HepG2 (cell line): ENCODE data around the gene SLC16A3. TPM values are rescaled to one million over a fixed set of nuclear protein-coding genes. Genes with fewer than 3 reads are reported as not detected.

ENCODE experiments used
- AGO1 ChIP-seq: fragments of 200-400 bp; formaldehyde crosslinking; IDR thresholded peaks from 2 replicates; pipeline ENCODE4 v1.6.1; 2017; ENCODE audit warnings: mild to moderate bottlenecking, low read depth, low read length, moderate library complexity; ENCODE audit not compliant: poor library complexity, severe bottlenecking
- ATF7-NPFF ChIP-seq: sonication (generic); formaldehyde crosslinking; IDR thresholded peaks from 2 replicates; pipeline ENCODE4 v1.8.1; 2023; ENCODE audit warnings: mild to moderate bottlenecking, low read depth, missing genetic modification reagents, moderate library complexity
- CEBPG ChIP-seq: IDR thresholded peaks from 2 replicates; pipeline ENCODE4 v1.6.1; 2016
- GATA4 ChIP-seq: sonication (generic); IDR thresholded peaks from 2 replicates; pipeline ENCODE4 v1.6.1; 2016; ENCODE audit warnings: antibody characterized with exemption, low read depth, borderline replicate concordance
- JUN ChIP-seq: sonication (generic); formaldehyde crosslinking; IDR thresholded peaks from 2 replicates; pipeline ENCODE4 v1.4.0; 2020; ENCODE audit warnings: mild to moderate bottlenecking, missing genetic modification reagents
- KAT7 ChIP-seq: IDR thresholded peaks from 2 replicates; pipeline ENCODE4 v1.6.1; 2018; ENCODE audit warnings: borderline replicate concordance, missing compliant biosample characterization
- KLF16 ChIP-seq, 2 experiments: sonication (generic) in 1 of 2; formaldehyde crosslinking in 1 of 2; IDR thresholded peaks; 2 replicates each; pipeline versions ENCODE4 v1.6.1 to v1.8.0; 2016 to 2023; ENCODE audit warnings: missing genetic modification reagents in 2 of 2, missing compliant biosample characterization in 1 of 2
- MEIS2 ChIP-seq: sonication (generic); formaldehyde crosslinking; IDR thresholded peaks from 2 replicates; pipeline ENCODE4 v1.9.0; 2021; ENCODE audit warnings: mild to moderate bottlenecking, missing genetic modification reagents
- NR2F6 ChIP-seq, 2 experiments: IDR thresholded peaks; 2 replicates each; pipeline ENCODE4 v1.6.1; 2016; ENCODE audit warnings: antibody characterized with exemption in 1 of 2, mild to moderate bottlenecking in 1 of 2
- POLR2A ChIP-seq, 2 experiments: IDR thresholded peaks; 2 replicates each; pipeline ENCODE4 v1.6.1; 2011; ENCODE audit warnings: low read depth in 2 of 2, low read length in 2 of 2, mild to moderate bottlenecking in 1 of 2, moderate library complexity in 1 of 2; ENCODE audit not compliant: insufficient read depth in 1 of 2
- RARG ChIP-seq: sonication (generic); formaldehyde crosslinking; IDR thresholded peaks from 2 replicates; pipeline ENCODE4 v1.4.0; 2020; ENCODE audit warnings: low read depth, mild to moderate bottlenecking, missing genetic modification reagents
- SP2 ChIP-seq: sonication (generic); formaldehyde crosslinking; IDR thresholded peaks from 2 replicates; pipeline ENCODE4 v1.5.1; 2020; ENCODE audit warnings: mild to moderate bottlenecking, missing genetic modification reagents
- ZNF234 ChIP-seq: sonication (generic); formaldehyde crosslinking; conservative IDR thresholded peaks from 2 replicates; pipeline ENCODE4 v1.5.1; 2020; ENCODE audit warnings: mild to moderate bottlenecking, missing genetic modification reagents
- ZNF367 ChIP-seq: sonication (generic); formaldehyde crosslinking; IDR thresholded peaks from 2 replicates; pipeline ENCODE4 v1.4.0; 2020; ENCODE audit warnings: missing genetic modification reagents, borderline replicate concordance
- ZNF430 ChIP-seq: sonication (generic); formaldehyde crosslinking; IDR thresholded peaks from 2 replicates; pipeline ENCODE4 v1.9.0; 2021; ENCODE audit warnings: mild to moderate bottlenecking, missing genetic modification reagents
- ZNF460 ChIP-seq: sonication (generic); formaldehyde crosslinking; IDR thresholded peaks from 2 replicates; pipeline ENCODE4 v1.5.1; 2020; ENCODE audit warnings: missing genetic modification reagents, mild to moderate bottlenecking, borderline replicate concordance
- ZNF619 ChIP-seq: sonication (generic); formaldehyde crosslinking; IDR thresholded peaks from 2 replicates; pipeline ENCODE4 v1.4.0; 2020; ENCODE audit warnings: mild to moderate bottlenecking, missing genetic modification reagents
- ZNF768 ChIP-seq: sonication (generic); formaldehyde crosslinking; IDR thresholded peaks from 2 replicates; pipeline ENCODE4 v1.4.0; 2020; ENCODE audit warnings: missing genetic modification reagents
- polyA plus RNA-seq, 8 experiments: library from polyadenylated mRNA; depleted of rRNA in 3 of 8; stranded (reverse) in 7 of 8; unstranded in 1 of 8; fragments of >200 nt; fragmentation: Illumina TruSeq in 4 of 8; extraction: Trizol in 4 of 8; gene quantifications; 2 replicates each; pipeline versions ENCODE4 v1.2.1 to v1.2.3, GENCODE V29; 2011 to 2016; ENCODE audit warnings: low read depth in 4 of 8, missing spikeins in 1 of 8, mixed read lengths in 1 of 8; ENCODE audit not compliant: insufficient read depth in 1 of 8
- total RNA-seq, 5 experiments: library from RNA; depleted of rRNA; stranded (reverse); fragments of >200 nt; fragmentation: Illumina TruSeq; extraction: Trizol; gene quantifications; 2 replicates each; pipeline ENCODE4 v1.2.3, GENCODE V29; 2016; ENCODE audit warnings: low read depth in 1 of 5
- TF ChIP-seq, protein P1 (sequence below): sonication (generic); formaldehyde crosslinking; IDR thresholded peaks from 2 replicates; pipeline ENCODE4 v1.4.0; 2020; ENCODE audit warnings: missing genetic modification reagents
- TF ChIP-seq, protein P2 (sequence below), 2 experiments: fragments of 450-650 bp in 1 of 2; sonication (generic) in 1 of 2; formaldehyde crosslinking in 1 of 2; IDR thresholded peaks; 2 replicates each; pipeline versions ENCODE4 v1.6.1 to v1.8.0; 2016 to 2022; ENCODE audit warnings: antibody characterized with exemption in 1 of 2, mild to moderate bottlenecking in 1 of 2, missing genetic modification reagents in 1 of 2

SLC16A3 gene
- total and polyA plus RNA-seq, 2 of the 13 experiments (the other 11 are each of a cell fraction or from before 2014, with no cell fraction given) = 242 to 349 TPM

DNA sequence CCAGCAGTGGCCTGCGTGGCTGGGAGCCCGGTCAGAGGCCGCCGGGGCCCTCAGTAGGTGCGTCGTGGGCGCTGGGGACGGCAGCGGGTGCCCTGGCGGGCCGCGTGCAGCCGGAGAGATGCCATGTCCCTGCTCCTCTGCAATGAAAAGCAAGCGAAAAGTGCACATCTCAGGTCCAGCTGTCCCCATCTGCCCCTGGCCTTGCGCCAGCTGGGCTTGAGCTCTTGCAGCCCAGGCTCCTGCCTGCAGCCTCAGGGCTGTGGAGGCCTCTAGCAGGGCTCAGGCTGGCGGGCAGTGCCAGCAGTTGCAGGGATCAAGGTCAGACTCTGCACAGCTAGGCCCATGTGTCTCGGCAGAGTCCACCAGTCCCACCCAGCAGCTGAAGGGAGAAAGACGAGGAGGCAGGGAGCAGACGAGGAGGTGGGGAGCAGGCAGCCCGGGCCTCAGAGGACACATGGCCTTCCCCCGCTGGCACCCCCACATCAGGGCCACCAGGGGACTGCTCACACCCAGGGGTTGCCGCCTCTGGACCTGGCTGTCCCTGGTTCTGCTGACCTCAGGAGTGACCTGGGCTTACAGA is 11.2 kb downstream of the SLC16A3 start (continued):
- TF ChIP-seq GATA4 = 0 out of 2 replicates have a peak, but pooled peaks have one; percentile 45
- TF ChIP-seq ZNF460 (CRISPR knock-in tag) = peak; percentile 49; the same call in 1 of the 2 replicates
- 0 out of 2 replicates have a peak, but pooled peaks have one; percentile 23 for TF ChIP-seq ZNF234 (CRISPR knock-in tag)
- peak; percentile 79 for TF ChIP-seq MEIS2 (CRISPR knock-in tag)
- TF ChIP-seq AGO1 = peak; percentile 89
- TF ChIP-seq ZNF768 (CRISPR knock-in tag) = peak; percentile 11; the same call in 1 of the 2 replicates
- TF ChIP-seq RARG (CRISPR knock-in tag) = 0 out of 2 replicates have a peak, but pooled peaks have one; percentile 5
- peak; percentile 51 for TF ChIP-seq NR2F6 (IDR thresholded peaks at IDR 0.05)
- peak; percentile 68 for TF ChIP-seq NR2F6 (CRISPR knock-in tag; IDR thresholded peaks at IDR 0.05)
- TF ChIP-seq ZNF367 (CRISPR knock-in tag) = no peak
- peak; percentile 35; the same call in 1 of the 2 replicates for TF ChIP-seq ZNF619 (CRISPR knock-in tag)
- TF ChIP-seq ATF7-NPFF (CRISPR knock-in tag) = no peak; the same call in none of the 2 replicates
- TF ChIP-seq POLR2A (IDR thresholded peaks at IDR 0.05; ENCODE audit: insufficient read depth in 1 of 2, low read depth in 2 of 2, low read length in 2 of 2) = peak in 1 of 2 experiments; percentile 16; a peak in 1 of 4 replicates
- peak; percentile 64; the same call in 1 of the 2 replicates for TF ChIP-seq JUN (CRISPR knock-in tag)
- peak in 1 of 2 experiments; percentile 31; a peak in 1 of 4 replicates for TF ChIP-seq KLF16 (CRISPR knock-in tag; IDR thresholded peaks at IDR 0.05)
- TF ChIP-seq KAT7 (CRISPR knock-in tag) = no peak
- TF ChIP-seq, protein P1, sequence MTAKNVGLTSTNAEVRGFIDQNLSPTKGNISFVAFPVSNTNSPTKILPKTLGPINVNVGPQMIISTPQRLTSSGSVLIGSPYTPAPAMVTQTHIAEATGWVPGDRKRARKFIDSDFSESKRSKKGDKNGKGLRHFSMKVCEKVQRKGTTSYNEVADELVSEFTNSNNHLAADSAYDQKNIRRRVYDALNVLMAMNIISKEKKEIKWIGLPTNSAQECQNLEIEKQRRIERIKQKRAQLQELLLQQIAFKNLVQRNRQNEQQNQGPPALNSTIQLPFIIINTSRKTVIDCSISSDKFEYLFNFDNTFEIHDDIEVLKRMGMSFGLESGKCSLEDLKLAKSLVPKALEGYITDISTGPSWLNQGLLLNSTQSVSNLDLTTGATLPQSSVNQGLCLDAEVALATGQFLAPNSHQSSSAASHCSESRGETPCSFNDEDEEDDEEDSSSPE (CRISPR knock-in tag) = no peak; the same call in 1 of the 2 replicates
- TF ChIP-seq, protein P2, sequence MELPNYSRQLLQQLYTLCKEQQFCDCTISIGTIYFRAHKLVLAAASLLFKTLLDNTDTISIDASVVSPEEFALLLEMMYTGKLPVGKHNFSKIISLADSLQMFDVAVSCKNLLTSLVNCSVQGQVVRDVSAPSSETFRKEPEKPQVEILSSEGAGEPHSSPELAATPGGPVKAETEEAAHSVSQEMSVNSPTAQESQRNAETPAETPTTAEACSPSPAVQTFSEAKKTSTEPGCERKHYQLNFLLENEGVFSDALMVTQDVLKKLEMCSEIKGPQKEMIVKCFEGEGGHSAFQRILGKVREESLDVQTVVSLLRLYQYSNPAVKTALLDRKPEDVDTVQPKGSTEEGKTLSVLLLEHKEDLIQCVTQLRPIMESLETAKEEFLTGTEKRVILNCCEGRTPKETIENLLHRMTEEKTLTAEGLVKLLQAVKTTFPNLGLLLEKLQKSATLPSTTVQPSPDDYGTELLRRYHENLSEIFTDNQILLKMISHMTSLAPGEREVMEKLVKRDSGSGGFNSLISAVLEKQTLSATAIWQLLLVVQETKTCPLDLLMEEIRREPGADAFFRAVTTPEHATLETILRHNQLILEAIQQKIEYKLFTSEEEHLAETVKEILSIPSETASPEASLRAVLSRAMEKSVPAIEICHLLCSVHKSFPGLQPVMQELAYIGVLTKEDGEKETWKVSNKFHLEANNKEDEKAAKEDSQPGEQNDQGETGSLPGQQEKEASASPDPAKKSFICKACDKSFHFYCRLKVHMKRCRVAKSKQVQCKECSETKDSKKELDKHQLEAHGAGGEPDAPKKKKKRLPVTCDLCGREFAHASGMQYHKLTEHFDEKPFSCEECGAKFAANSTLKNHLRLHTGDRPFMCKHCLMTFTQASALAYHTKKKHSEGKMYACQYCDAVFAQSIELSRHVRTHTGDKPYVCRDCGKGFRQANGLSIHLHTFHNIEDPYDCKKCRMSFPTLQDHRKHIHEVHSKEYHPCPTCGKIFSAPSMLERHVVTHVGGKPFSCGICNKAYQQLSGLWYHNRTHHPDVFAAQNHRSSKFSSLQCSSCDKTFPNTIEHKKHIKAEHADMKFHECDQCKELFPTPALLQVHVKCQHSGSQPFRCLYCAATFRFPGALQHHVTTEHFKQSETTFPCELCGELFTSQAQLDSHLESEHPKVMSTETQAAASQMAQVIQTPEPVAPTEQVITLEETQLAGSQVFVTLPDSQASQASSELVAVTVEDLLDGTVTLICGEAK (IDR thresholded peaks at IDR 0.05) = no peak
- TF ChIP-seq, protein P2 (CRISPR knock-in tag; IDR thresholded peaks at IDR 0.05) = no peak
- TF ChIP-seq CEBPG (CRISPR knock-in tag) = peak; percentile 16; the same call in 1 of the 2 replicates
- 0 out of 2 replicates have a peak, but pooled peaks have one; percentile 72 for TF ChIP-seq ZNF430
- TF ChIP-seq SP2 (CRISPR knock-in tag) = peak; percentile 9; the same call in 1 of the 2 replicates
